ENCODE results near the gene RNF135.
"Not testable (repeated sequence)": the region's sequence is repeated elsewhere in the genome, so short reads cannot be mapped to it uniquely, and the experiment has no call there.

Gene RNF135

GRCh38 chr17:31004160-31004559 is 33.3 kb downstream of the RNF135 start:
- DNase-seq: no peak

- DNase-seq: no peak
Measured at GRCh38 chr17:31007695-31008373, 37.0 kb downstream of the RNF135 start.

- peak; percentile 76 for DNase-seq
Measured at GRCh38 chr17:31008374-31009041, 37.7 kb downstream of the RNF135 start.

DNA sequence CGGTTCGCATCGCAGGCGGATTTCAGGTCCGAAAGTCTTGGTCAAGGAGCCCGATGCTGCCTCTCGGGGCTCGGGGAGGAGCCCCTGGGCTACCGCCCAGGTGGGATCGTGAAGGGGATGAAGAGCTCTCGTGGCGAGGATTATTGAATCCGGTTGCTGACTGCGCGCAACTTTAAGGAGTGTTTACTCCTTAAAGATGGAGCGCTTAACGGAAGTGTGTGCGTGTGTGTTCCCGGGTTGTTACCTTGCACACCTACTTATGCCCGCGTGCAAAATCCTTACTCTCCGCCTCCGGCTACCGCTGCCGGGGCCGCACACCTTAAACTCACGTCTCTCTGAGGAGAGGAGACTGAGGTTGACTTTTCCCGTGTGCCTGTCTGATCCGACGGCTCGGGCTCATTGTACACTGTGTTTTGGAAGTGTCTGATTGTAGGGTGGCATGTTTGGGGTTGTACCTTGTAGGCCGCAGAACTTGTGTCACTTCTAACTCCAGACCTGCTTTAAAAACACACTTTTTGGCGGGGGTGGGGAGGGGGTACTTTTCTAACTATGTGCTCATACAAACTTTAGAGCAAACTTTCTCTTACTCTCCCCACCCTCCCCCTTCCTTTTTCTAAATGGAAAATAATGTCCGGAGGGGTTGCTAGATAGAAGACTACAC is 38.3 kb downstream of the RNF135 start:
- peak; percentile 35 for DNase-seq

GRCh38 chr17:31010014-31010413 is 39.2 kb downstream of the RNF135 start:
- DNase-seq: not testable (repeated sequence)

DNA sequence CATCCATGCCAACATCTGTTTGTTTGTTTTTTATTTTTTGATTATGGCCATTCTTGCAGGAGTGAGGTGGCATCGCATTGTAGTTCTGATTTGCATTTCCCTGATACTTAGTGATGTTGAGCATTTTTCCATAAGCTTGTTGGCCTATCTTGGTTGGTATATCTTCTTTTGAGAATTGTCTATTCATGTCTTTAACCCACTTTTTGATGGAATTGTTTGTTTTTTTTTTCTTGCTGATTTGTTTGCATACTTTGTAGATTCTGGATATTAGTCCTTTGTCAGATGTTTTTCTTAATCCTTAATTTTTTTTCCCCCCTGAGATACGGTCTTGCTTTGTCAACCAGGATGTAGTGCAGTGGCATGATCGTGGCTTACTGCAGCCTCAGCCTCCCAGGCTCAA is 43.0 kb downstream of the RNF135 start:
- DNase-seq: no peak

- DNase-seq: no peak
Measured at GRCh38 chr17:31015639-31016038, 44.8 kb downstream of the RNF135 start.

GRCh38 chr17:31019004-31019403 is 48.2 kb downstream of the RNF135 start:
- no peak for DNase-seq

GRCh38 chr17:31023171-31023570 is 52.3 kb downstream of the RNF135 start:
- not testable (repeated sequence) for DNase-seq

DNA sequence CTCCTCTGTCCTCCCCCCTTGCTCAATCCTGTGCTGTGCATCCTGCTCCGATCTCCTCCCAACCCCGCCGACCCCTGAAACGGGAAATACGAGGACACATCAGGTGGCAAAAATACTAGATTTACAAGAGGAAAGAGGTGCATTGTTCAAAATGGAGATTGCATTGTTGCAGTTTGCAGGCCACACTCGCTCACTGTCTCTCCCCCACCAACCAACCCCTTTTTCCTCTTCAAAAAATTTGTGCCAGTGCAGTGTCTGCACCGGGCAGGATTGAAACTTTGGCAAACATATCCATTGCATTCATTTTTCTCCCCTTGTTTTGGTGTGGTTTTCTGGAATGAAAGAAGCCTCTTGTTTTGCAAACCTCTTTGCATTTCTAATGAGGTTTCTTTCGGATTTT is 61.0 kb downstream of the RNF135 start:
- no peak for DNase-seq

GRCh38 chr17:31035611-31036010 is 64.8 kb downstream of the RNF135 start:
- not testable (repeated sequence) for DNase-seq

DNA sequence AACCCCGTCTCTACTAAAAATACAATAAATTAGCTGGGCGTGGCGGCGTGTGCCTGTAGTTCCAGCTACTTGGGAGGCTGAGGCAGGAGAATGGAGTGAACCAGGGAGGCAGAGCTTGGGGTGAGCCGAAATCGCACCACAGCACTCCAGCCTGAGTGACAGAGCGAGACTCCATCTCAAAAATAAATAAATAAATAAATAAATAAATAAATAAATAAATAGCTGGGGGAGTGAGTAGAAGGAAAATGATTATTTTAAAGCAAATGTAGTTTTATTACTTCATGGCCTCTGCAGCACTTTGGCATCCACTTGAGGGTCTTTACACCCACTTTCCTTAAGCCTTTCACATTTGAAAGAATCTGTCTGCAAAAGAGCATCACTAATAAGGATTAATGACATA is 70.0 kb downstream of the RNF135 start:
- DNase-seq: not testable (repeated sequence)

DNA sequence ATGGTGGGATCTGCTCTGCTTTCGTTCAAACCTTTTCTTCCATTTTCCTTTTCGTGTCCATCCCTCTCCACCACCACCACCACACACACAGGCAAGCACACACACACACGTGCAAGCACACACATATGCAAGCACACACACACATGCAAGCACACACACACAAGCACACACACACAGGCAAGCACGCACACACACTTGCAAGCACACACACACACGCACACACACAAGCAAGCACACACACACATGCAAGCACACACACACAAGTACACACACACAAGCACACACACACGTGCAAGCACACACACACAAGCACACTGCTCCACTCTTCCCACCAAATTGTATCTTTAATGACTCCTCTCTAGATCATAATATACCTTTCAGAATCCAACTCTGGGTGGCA is 71.5 kb downstream of the RNF135 start:
- not testable (repeated sequence) for DNase-seq

DNA sequence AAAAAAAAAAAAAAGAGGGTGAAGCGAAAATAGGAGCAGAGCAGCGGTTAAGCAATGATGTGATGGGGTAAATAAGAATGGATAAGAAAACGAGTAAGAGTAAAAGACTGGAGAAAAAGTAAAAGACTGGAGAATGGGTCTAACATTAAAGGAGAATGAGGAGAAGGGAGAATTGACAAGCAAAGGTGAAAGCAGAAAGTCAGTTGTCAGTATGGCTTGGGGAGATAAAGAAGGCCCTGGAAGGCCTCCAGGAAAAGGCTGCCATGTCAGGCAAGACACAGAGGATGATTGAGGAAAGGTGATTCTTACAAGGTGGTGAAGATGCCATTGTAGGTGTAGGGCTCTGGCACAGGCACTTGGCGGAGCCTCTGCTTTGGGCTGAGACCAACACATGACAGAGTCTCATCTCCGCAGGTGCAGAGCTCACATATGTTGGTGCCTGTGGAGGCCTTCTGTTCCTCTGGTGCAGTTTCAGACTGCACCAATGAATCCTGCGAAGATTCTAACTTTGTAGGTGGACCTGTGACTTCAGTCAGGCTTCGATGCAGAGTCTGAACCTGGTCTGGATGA is 76.1 kb downstream of the RNF135 start:
- not testable (repeated sequence) for DNase-seq

DNA sequence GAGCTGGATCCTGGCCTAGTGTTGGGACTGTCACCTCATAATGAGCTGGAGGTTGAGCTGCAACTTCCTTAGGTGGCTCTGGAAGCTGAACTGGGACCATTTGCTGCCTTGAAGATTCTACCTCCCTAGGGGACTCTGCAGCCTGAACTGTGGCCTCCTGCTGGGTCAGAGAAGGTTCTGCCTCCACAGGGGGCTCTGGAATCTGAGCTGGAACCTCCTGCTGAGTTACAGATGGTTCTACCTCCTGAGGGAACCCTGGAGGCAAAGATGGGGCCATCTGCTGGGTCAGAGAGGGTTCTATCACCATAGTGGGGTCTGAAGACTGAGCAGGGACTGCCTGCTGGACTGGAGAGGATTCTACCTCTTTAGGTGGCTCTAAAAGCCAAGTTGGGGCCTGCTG is 77.3 kb downstream of the RNF135 start:
- no peak for DNase-seq

DNA sequence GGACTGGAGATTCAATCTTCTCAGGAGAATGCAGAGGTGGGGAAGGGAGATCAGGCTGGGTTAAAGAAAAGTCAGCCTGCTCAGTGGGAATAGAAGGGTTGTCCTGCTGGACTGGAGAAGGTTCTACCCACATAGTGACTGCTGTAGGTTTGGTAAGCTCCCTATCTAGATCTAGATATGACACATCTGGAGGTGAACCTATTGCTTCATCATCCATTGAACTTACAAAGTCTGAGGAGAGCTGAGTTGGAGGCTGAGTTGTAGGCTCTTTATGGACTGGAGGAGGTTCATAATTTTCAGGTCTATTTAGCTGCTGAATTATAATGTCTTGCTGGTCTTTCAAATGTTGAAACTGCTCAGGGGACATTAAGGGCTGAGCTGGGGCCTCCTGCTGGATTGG is 77.9 kb downstream of the RNF135 start:
- no peak for DNase-seq

All from left hindlimb (tissue), 1 donor.